ENCODE measurements around the gene PDGFA.

The PDGFA gene

GRCh38 chr7:489876-490275, 29.8 kb downstream of the PDGFA start:
- DNase-seq (ENCODE audit: low read depth): no peak

- DNase-seq (ENCODE audit: low read depth): no peak
Observed at GRCh38 chr7:486216-486743, 33.4 kb downstream of the PDGFA start.

- DNase-seq (ENCODE audit: low read depth): no peak
Observed at GRCh38 chr7:485188-486081, 34.2 kb downstream of the PDGFA start.

GRCh38 chr7:484356-485101, 35.1 kb downstream of the PDGFA start:
- no peak for DNase-seq (ENCODE audit: low read depth)

- DNase-seq (ENCODE audit: low read depth): no peak
Observed at GRCh38 chr7:483656-484355, 35.8 kb downstream of the PDGFA start.

GRCh38 chr7:482521-483083, 37.0 kb downstream of the PDGFA start:
- DNase-seq (ENCODE audit: low read depth): no peak

GRCh38 chr7:481219-481930, 38.3 kb downstream of the PDGFA start:
- no peak for DNase-seq (ENCODE audit: low read depth)

GRCh38 chr7:480531-481218, 39.0 kb downstream of the PDGFA start:
- no peak for DNase-seq (ENCODE audit: low read depth)

GRCh38 chr7:479948-480499, 39.6 kb downstream of the PDGFA start:
- DNase-seq (ENCODE audit: low read depth): no peak

- DNase-seq (ENCODE audit: low read depth): no peak
Observed at GRCh38 chr7:479115-479947, 40.3 kb downstream of the PDGFA start.

GRCh38 chr7:477626-478220, 41.9 kb downstream of the PDGFA start:
- no peak for DNase-seq (ENCODE audit: low read depth)

GRCh38 chr7:476736-477360, 42.8 kb downstream of the PDGFA start:
- no peak for DNase-seq (ENCODE audit: low read depth)

- no peak for DNase-seq (ENCODE audit: low read depth)
Observed at GRCh38 chr7:475951-476441, 43.6 kb downstream of the PDGFA start.

- DNase-seq (ENCODE audit: low read depth): no peak
Observed at GRCh38 chr7:475425-475728, 44.3 kb downstream of the PDGFA start.

GRCh38 chr7:474605-475424, 44.8 kb downstream of the PDGFA start:
- DNase-seq (ENCODE audit: low read depth): no peak

GRCh38 chr7:473870-474604, 45.6 kb downstream of the PDGFA start:
- no peak for DNase-seq (ENCODE audit: low read depth)

GRCh38 chr7:473211-473734, 46.4 kb downstream of the PDGFA start:
- no peak for DNase-seq (ENCODE audit: low read depth)
